Calu3 (cell line): ENCODE data around the gene REXO4. TPM values are rescaled to one million over a fixed set of nuclear protein-coding genes. Genes with fewer than 3 reads are reported as not detected.
"Not testable (repeated sequence)": the region's sequence is repeated elsewhere in the genome, so short reads cannot be mapped to it uniquely, and the experiment has no call there.

Experiments
- BruUV-seq: library from RNA; stranded (reverse); fragments of 400-500 nt; replicated peaks from 2 replicates; lab custom pipeline; 2021; lab: Mats Ljungman, UMichigan
- CTCF ChIA-PET: fragments of 300-600 bp; sonication (Branson Sonifier 250); formaldehyde crosslinking; loops from one replicate; lab custom pipeline; 2022; ENCODE audit warnings: antibody characterized with exemption; lab: Charles Lee
- DNase-seq: peaks from one replicate; pipeline ENCODE4 v3.0.0; 2022
- H3K27ac Mint-ChIP-seq: one replicate; pipeline ENCODE4 v1.8.0; 2022; ENCODE audit warnings: mixed read lengths; ENCODE audit not compliant: unreplicated experiment
- H3K27me3 Mint-ChIP-seq: one replicate; pipeline ENCODE4 v1.8.0; 2022; ENCODE audit warnings: mixed read lengths; ENCODE audit not compliant: unreplicated experiment
- H3K36me3 Mint-ChIP-seq: one replicate; pipeline ENCODE4 v1.8.0; 2022; ENCODE audit warnings: mild to moderate bottlenecking, moderate library complexity, mixed read lengths; ENCODE audit not compliant: insufficient read depth, unreplicated experiment
- H3K4me1 Mint-ChIP-seq: one replicate; pipeline ENCODE4 v1.8.0; 2022; ENCODE audit warnings: mild to moderate bottlenecking, low read depth, mixed read lengths; ENCODE audit not compliant: unreplicated experiment
- H3K4me3 Mint-ChIP-seq: one replicate; pipeline ENCODE4 v1.8.0; 2022; ENCODE audit warnings: mild to moderate bottlenecking, low read depth, moderate library complexity, mixed read lengths; ENCODE audit not compliant: unreplicated experiment
- H3K9me3 Mint-ChIP-seq: one replicate; pipeline ENCODE4 v1.8.0; 2022; ENCODE audit warnings: low read depth, mixed read lengths; ENCODE audit not compliant: unreplicated experiment
- CTCF ChIP-seq: fragments of 200-600 bp; IDR thresholded peaks from one replicate; pipeline ENCODE4 v1.8.0; 2022; ENCODE audit warnings: antibody characterized with exemption; ENCODE audit not compliant: unreplicated experiment
- intact Hi-C: fragments of 100-400 bp; cut with micrococcal nuclease; formaldehyde crosslinking; loops from one replicate; pipeline ENCODE4 v1.10.0; 2022; ENCODE audit not compliant: unreplicated experiment
- total RNA-seq: library from RNA; stranded (reverse); gene quantifications from 2 replicates; pipeline ENCODE4 v1.2.3, GENCODE V29; 2022

The REXO4 gene
- total RNA-seq, 1 experiment from 2014 or later: 23.4 TPM

- H3K4me3 Mint-ChIP-seq: no peak overlapping the region
- CTCF ChIA-PET: interaction anchor here (0.9 kb wide), 1 partner anchor 47 kb away, joined by 3 read pairs; no protein-coding TSS in a partner anchor
Measured at GRCh38 chr9:133377721-133378216, 40.0 kb downstream of the REXO4 start.

GRCh38 chr9:133377280-133377679, 40.5 kb downstream of the REXO4 start:
- not testable (repeated sequence) for H3K27me3 Mint-ChIP-seq, BruUV-seq, H3K9me3 Mint-ChIP-seq

More at GRCh38 chr9:133377721-133378216, 40.0 kb downstream of the REXO4 start:
- no peak for TF ChIP-seq CTCF
- Mint-ChIP-seq H3K27me3 (no peaks in the 10 kb centered on the region), H3K36me3 (peaks cover 24% of the 10 kb centered on the region), H3K9me3 (no peaks in the 10 kb centered on the region), H3K27ac (no peak overlapping the region), H3K4me1 (peaks cover 9% of the 10 kb centered on the region)
- DNase-seq: peak; percentile 22
- intact Hi-C loops: no loop called here
- no TSS peak for BruUV-seq

GRCh38 chr9:133375724-133376654, 41.8 kb downstream of the REXO4 start, which contains the start of the genes STKLD1 and SURF4:
STKLD1 (plus strand) TSS chr9:133376366; CDS start chr9:133376474, 108 bp downstream.
SURF4 (minus strand) TSS chr9:133376060; CDS start chr9:133375969, 91 bp downstream.
- no peak for TF ChIP-seq CTCF
- Mint-ChIP-seq H3K4me3 (peak within 1 kb of the TSS; percentile 89), H3K27ac (peak within 1 kb of the TSS; percentile 88), H3K36me3 (peaks cover 32% of the 10 kb centered on the region), H3K27me3 (no peaks in the 10 kb centered on the region), H3K9me3 (no peaks in the 10 kb centered on the region), H3K4me1 (peaks cover 9% of the 10 kb centered on the region)
- peak; percentile 93 for DNase-seq
- CTCF ChIA-PET: no interaction called here
- BruUV-seq: no TSS peak
- intact Hi-C loops: loop anchor here (2.0 kb wide), 1 partner anchor 19 kb away; the partner anchor contains the start of genes SURF1 and SURF2

More at GRCh38 chr9:133377280-133377679, 40.5 kb downstream of the REXO4 start:
- H3K27ac Mint-ChIP-seq, DNase-seq, H3K4me3 Mint-ChIP-seq, H3K4me1 Mint-ChIP-seq, intact Hi-C loops: not testable (repeated sequence)
- peaks cover 24% of the 10 kb centered on the region for H3K36me3 Mint-ChIP-seq
- CTCF ChIA-PET: interaction anchor here (0.9 kb wide), 1 partner anchor 46 kb away, joined by 3 read pairs; no protein-coding TSS in a partner anchor

GRCh38 chr9:133375116-133375723, 42.6 kb downstream of the REXO4 start:
- H3K36me3 Mint-ChIP-seq: peaks cover 35% of the 10 kb centered on the region
- CTCF ChIA-PET: no interaction called here
- intact Hi-C loops: loop anchor here (2.0 kb wide), 1 partner anchor 18 kb away; the partner anchor contains the start of genes SURF1 and SURF2

More at GRCh38 chr9:133375116-133375723, 42.6 kb downstream of the REXO4 start:
- H3K27ac Mint-ChIP-seq: peak overlapping the region; percentile 88
- TF ChIP-seq CTCF: no peak
- peaks cover 12% of the 10 kb centered on the region for H3K4me1 Mint-ChIP-seq
- no peaks in the 10 kb centered on the region for H3K27me3 Mint-ChIP-seq
- DNase-seq: peak; percentile 12
- no TSS peak for BruUV-seq
- no peaks in the 10 kb centered on the region for H3K9me3 Mint-ChIP-seq
- peak overlapping the region; percentile 89 for H3K4me3 Mint-ChIP-seq
